Rectal smooth muscle tissue (tissue), 1 donor: Measurements from ENCODE around the gene HNRNPDL.

Experiments
- H3K27ac ChIP-seq: one replicate; pipeline ENCODE4 v1.7.0; 2013; ENCODE audit warnings: low read depth, low read length, inconsistent platforms
- H3K27me3 ChIP-seq: one replicate; pipeline ENCODE4 v1.7.0; 2013; ENCODE audit warnings: low read length; ENCODE audit not compliant: control insufficient read depth, insufficient read depth
- H3K36me3 ChIP-seq: one replicate; pipeline ENCODE4 v1.7.0; 2013; ENCODE audit warnings: low read length; ENCODE audit not compliant: control insufficient read depth, insufficient read depth
- H3K4me1 ChIP-seq: one replicate; pipeline ENCODE4 v1.7.0; 2013; ENCODE audit warnings: low read length; ENCODE audit not compliant: control insufficient read depth, insufficient read depth
- H3K4me3 ChIP-seq: one replicate; pipeline ENCODE4 v1.7.0; 2013; ENCODE audit warnings: low read length
- H3K9ac ChIP-seq: one replicate; pipeline ENCODE4 v1.7.0; 2013; ENCODE audit warnings: low read length

Gene HNRNPDL

DNA sequence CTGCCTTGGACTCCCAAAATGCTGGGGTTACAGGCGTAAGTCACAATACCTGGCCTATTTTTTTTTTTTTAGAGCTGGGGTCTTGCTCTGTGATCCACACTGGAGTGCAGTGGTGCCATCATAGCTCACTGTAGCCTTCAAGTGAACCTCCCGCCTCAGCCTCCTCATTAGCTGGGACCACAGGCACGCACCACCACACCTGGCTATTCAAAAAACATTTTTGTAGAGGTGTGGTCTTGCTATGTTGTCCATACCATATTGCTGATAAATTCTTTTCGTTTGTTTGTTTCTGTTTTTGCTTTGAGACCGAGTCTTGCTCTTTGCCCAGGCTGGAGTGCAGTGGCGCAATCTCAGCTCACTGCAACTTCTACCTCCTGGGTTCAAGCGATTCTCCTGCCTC, 21.8 kb upstream of the HNRNPDL start:
- Histone ChIP-seq H3K27me3 (no peaks in the 10 kb centered on the region), H3K27ac (no peak overlapping the region), H3K4me1 (no peaks in the 10 kb centered on the region), H3K9ac (no peak overlapping the region), H3K36me3 (peaks cover 13% of the 10 kb centered on the region), H3K4me3 (no peak overlapping the region)

DNA sequence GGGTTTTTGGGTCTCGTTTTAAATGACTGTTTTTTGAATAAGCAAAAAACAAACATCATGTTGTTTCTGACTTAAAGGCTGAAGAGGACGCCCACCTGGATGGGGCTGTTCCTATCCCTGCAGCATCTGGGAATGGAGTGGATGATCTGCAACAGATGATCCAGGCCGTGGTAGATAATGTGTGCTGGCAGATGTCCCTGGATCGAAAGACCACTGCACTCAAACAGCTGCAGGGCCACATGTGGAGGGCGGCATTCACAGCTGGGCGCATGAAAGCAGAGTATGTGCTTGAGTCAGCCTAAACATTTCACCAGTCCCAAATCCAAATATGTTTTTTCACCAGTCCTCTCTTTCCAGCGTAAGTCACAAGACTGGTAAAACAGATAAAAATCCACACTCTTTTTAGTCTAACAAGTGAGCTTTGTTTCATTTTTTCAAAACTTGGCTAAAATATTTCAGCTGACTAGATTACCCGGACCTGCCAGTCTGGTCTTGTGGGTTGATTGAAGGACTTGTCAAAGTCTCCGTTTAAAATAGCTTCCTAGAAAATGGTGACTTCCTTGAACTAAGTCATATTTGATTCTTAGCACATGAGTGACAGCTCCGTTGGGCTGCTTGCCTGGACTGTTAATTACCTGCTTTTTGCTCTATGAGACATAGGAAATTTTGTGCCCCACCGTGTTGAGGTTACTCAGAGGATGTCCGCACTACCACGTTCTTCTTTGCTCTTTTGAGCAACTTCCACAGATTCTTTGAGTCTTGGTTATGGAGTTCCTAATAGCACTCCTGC, 20.9 kb upstream of the HNRNPDL start:
- no peak overlapping the region for H3K4me3 ChIP-seq
- H3K9ac ChIP-seq: no peak overlapping the region
- no peaks in the 10 kb centered on the region for H3K4me1 ChIP-seq
- no peak overlapping the region for H3K27ac ChIP-seq
- H3K27me3 ChIP-seq: no peaks in the 10 kb centered on the region
- peaks cover 13% of the 10 kb centered on the region for H3K36me3 ChIP-seq

DNA sequence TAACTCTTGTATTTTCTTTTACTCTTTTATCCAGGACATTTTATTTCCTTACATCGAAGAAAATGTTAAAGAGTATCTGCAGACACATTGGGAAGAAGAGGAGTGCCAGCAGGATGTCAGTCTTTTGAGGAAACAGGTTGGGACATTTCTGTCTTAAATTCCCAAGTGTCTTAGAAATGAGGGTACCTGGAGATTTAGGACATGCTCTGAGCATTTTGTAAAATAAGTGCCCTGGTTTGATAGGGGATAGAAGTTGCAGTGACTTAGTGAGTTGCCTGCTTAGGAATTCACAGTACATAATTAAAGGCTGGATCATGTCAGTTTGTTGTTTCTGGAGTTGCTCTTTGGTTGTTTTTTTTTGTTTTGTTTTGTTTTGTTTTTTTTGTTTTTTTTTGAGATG, 17.6 kb upstream of the HNRNPDL start:
- Histone ChIP-seq H3K36me3 (peaks cover 13% of the 10 kb centered on the region), H3K27ac (no peak overlapping the region)

DNA sequence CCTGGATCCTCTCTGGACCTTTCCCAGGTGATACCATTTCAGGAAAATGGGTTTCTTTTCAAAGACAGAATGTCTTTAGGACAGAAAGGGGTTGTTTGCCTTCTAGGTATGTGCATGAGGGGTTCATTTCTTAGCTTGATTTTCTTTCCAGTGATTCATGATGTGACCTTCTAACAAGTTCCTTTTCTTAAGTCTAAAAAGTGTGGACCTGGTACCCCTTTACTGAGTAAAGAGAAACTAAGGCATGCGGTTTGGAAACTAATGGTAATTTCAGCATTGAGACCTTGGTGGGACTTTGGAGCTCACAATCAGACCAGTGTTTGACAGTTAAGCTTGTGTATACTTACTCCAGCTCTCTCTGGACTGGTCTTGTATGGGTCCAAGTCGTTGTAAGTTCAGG, 8.8 kb upstream of the HNRNPDL start:
- Histone ChIP-seq H3K4me3 (no peak overlapping the region), H3K9ac (no peak overlapping the region), H3K36me3 (no peaks in the 10 kb centered on the region), H3K4me1 (no peaks in the 10 kb centered on the region), H3K27me3 (no peaks in the 10 kb centered on the region), H3K27ac (no peak overlapping the region)

More for the DNA sequence above, 17.6 kb upstream of the HNRNPDL start:
- Histone ChIP-seq H3K27me3 (no peaks in the 10 kb centered on the region), H3K4me1 (no peaks in the 10 kb centered on the region), H3K9ac (no peak overlapping the region), H3K4me3 (no peak overlapping the region)

DNA sequence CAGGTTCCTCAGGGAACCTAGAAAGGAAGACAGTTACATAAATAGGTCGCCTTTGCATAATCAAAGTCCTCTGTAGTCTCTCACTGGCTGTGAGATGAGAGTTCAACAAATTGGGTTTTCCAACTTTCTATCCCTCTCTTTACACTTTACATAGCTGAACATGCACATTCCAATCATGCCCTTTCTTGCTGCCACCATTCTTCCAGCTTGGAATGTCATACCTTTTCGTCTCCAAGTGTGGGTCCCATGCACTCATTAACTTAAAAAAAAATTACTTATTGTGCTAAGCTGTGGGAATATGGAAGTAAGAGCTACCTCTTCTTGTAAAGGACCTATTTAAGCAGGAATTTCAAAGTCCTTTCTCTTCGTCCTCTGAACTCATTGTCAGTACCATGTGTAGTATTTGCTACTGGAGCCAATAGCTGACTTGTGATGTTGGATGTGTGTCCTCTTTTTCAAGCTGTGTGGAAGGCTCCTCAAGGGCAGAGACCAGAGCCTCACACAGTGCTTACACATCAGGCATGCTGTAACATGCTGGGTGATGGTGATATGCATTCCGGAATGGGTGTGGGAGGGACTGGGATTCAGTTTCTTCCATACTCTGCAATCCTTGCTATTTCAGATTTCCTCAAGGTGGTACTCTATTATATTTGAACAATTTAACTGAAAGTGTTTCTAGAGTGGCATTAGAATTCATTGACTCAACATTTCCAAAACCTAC, 7.2 kb upstream of the HNRNPDL start:
- Histone ChIP-seq H3K4me1 (no peaks in the 10 kb centered on the region), H3K4me3 (no peak overlapping the region), H3K27me3 (no peaks in the 10 kb centered on the region), H3K27ac (no peak overlapping the region), H3K9ac (no peak overlapping the region), H3K36me3 (no peaks in the 10 kb centered on the region)

DNA sequence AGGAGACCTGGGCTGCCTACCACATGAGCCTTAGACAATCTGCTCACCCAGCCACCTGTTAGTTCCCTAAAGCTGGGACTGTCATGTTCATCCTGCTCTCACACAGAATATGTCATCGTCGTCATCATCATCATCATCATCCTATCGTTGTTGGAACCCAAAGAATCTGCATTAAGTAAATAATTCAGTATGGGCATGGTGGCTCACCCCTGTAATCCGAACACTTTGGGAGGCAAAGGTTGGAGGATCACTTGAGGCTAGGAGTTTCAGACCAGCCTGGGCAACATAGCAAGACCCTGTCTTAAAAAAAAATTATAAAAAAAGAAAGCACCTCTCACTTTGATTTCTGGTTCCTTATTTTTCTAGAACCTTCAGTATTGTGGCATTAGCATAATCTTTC, 6.5 kb upstream of the HNRNPDL start:
- no peaks in the 10 kb centered on the region for H3K27me3 ChIP-seq
- no peak overlapping the region for H3K4me3 ChIP-seq

DNA sequence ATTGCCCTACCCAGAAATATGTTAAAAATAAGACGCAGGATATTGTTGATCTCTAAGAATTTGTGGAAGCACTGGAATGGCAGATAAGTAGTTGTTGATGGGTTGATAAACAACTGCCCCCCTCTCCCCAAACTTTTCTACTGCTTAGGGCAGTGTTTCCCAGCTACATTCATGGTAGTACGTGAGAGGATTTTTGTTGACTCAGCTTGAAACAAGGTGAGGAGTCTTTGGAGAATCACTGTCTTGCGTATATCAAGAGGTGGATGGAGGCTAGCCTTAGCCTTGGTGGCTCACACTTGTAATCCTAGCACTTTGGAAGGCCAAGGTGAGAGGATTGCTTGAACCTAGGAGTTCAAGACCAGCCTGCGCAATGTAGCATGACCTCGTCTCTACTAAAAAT, 5.9 kb upstream of the HNRNPDL start:
- peaks cover 3% of the 10 kb centered on the region for H3K4me1 ChIP-seq
- no peak overlapping the region for H3K4me3 ChIP-seq
- no peaks in the 10 kb centered on the region for H3K27me3 ChIP-seq
- no peak overlapping the region for H3K9ac ChIP-seq
- no peak overlapping the region for H3K27ac ChIP-seq
- no peaks in the 10 kb centered on the region for H3K36me3 ChIP-seq

More for the DNA sequence above, 6.5 kb upstream of the HNRNPDL start:
- no peaks in the 10 kb centered on the region for H3K4me1 ChIP-seq
- no peaks in the 10 kb centered on the region for H3K36me3 ChIP-seq
- no peak overlapping the region for H3K27ac ChIP-seq
- no peak overlapping the region for H3K9ac ChIP-seq

DNA sequence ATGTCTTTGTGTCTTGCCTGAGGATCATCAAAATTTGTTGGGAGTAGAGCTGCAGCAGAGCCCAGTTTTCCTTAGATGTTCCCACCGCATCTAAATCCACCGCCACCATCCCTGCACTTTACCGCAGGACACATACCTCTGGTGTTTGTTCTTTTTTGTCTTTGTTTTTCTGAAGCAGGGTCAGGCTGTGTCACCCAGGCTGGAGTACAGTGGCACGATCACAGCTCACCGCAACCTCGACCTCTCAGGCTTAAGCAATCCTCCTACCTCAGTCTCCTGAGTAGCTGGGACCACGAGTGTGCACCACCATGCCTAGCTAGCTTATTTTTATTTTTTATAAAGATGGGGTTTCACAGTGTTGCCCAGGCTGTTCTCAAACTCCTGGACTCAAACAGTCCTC, 4.7 kb upstream of the HNRNPDL start:
- no peaks in the 10 kb centered on the region for H3K27me3 ChIP-seq
- no peak overlapping the region for H3K27ac ChIP-seq
- H3K4me3 ChIP-seq: no peak overlapping the region
- no peak overlapping the region for H3K9ac ChIP-seq
- no peaks in the 10 kb centered on the region for H3K36me3 ChIP-seq
- peaks cover 5% of the 10 kb centered on the region for H3K4me1 ChIP-seq

DNA sequence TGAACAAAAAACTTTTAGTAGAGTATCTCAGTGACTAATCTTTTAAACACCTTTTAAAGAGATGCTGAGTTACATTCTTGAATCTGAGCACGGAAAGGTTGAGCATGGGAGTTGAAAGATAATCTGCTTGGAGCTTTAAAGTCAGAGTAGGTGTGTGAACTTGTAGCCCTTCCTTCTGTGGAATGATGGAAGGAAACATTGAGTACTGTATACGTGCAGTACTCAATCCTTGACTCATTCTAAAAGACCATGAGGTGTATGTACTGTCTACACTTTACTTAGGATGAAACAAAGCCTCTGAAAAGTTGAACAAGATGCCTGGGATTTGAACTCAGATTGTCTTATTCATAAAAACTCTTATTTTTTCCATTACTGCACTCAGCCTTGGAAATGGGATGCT, 3.5 kb upstream of the HNRNPDL start:
- Histone ChIP-seq H3K27me3 (no peaks in the 10 kb centered on the region), H3K4me3 (no peak overlapping the region), H3K9ac (no peak overlapping the region), H3K4me1 (peaks cover 5% of the 10 kb centered on the region), H3K36me3 (no peaks in the 10 kb centered on the region), H3K27ac (no peak overlapping the region)

DNA sequence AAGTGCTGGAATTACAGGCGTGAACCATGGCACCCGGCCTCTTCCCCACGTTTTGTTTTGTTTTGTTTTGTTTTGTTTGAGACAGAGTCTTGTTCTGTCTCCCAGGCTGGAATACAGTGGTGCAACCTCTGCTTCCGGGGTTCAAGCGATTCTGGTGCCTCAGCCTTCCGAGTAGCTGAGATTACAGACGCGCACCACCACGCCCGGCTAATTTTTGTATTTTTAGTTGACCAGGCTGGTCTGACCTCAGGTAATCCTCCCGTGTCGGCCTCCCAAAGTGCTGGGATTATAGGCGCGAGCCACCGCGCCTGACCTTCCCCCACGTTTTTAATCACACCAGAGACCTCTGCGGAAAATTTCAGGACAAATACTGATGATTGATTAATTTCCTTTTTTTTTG, 2.3 kb upstream of the HNRNPDL start:
- H3K4me3 ChIP-seq: no peak overlapping the region

DNA sequence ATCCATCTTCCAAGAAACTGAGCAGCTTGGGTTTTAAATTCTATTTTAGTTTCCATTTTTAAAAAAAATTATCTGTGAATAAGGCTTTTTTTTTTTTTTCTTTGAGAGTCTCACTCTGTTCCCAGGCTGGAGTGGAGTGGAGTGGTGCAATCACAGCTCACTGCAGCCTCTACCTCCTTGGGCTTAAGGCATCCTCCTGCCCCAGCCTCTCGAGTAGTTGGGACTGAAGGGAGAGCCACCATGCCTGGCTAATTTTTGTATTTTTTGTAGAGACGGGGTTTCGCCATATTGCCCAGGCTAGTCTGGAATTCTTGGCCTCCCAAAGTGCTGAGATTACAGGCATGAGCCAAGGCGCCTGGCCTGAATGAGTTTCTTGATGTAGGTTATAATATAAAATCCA, 1.6 kb upstream of the HNRNPDL start:
- H3K27ac ChIP-seq: no peak overlapping the region
- H3K4me1 ChIP-seq: peaks cover 16% of the 10 kb centered on the region
- H3K36me3 ChIP-seq: peaks cover 5% of the 10 kb centered on the region
- H3K27me3 ChIP-seq: no peaks in the 10 kb centered on the region
- H3K9ac ChIP-seq: no peak overlapping the region
- peak overlapping the region; percentile 86 for H3K4me3 ChIP-seq

More for the DNA sequence above, 2.3 kb upstream of the HNRNPDL start:
- Histone ChIP-seq H3K9ac (no peak overlapping the region), H3K36me3 (peaks cover 3% of the 10 kb centered on the region), H3K4me1 (peaks cover 10% of the 10 kb centered on the region), H3K27ac (no peak overlapping the region), H3K27me3 (no peaks in the 10 kb centered on the region)

DNA sequence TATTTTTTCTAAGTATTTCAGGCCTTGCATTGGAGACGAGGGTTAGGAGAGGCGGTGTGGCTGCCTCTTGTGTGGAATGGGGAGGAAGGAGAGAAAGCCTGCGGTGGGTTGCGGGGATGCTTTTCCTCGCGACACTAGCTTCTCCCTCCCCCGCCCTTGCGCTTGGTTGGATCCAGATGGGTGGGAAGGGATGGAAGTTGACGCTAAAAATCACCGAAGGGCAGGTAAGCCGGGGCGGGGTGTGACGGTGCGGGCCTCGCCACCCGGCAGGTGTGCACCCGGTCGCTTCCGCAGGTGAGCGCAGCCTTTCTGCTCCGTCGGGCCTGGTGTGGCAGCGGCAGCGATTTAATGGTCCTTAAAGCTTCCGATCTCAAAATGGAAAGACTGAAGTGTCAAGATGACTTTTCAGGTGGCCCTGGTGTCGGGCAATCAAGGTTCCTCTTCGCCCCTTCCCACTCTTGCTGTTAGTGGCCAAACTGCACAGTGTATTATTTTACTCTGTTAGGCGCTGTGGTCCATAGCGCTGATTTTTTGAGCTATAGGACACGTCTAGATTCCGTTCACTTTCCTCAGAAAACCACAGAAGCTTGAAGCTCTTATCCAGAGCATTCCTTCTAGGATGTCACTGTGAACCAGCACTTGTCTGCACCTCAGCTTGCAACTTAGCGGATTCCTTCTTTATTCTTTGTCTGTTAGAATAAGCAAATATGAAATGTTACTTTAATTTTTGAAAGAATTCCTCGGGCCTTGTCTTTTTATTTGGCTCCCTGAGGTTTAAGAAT, 893 bp upstream of the HNRNPDL start:
- H3K36me3 ChIP-seq: peaks cover 11% of the 10 kb centered on the region
- H3K4me3 ChIP-seq: peak overlapping the region; percentile 86
- H3K4me1 ChIP-seq: peaks cover 23% of the 10 kb centered on the region
- H3K27ac ChIP-seq: peak overlapping the region; percentile 91
- peak overlapping the region; percentile 75 for H3K9ac ChIP-seq
- no peaks in the 10 kb centered on the region for H3K27me3 ChIP-seq
